NOMO-1 treated with DMSO at 0.1 percent for 48 hours (cell line): ENCODE data around the gene DYNLT1.
"Not testable (repeated sequence)": the region's sequence is repeated elsewhere in the genome, so short reads cannot be mapped to it uniquely, and the experiment has no call there.

Experiments
- DNase-seq: peaks from one replicate; lab custom pipeline; 2025; ENCODE audit not compliant: unreplicated experiment; lab: John Stamatoyannopoulos, UW

DYNLT1 gene

DNA sequence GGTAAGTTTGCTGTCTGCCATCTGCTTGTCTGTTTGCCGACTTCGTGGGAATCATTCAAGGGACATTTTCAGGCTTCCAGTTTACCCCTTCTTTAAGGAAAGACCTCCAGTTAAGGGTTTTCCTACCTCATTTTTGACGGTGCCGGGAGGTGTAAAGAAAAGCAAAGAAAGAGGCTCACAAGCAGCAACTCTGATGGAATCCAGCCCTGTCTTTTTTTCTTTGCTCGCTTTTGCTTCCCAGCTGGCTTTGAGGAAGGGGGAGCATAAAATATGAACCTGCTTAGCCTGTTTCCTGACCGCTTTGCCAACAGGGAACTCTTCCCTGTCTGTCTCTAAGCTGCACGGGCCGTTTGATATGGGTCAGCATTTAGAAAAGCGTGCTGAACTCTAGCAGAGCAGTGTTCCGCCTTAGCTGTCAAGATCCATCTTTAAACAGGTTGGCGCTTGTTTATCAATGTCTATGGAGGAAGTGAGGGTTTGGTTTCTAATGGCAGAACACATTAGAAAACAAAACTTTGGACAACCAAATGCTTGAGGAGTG, 19.2 kb upstream of the DYNLT1 start:
- no peak for DNase-seq

DNA sequence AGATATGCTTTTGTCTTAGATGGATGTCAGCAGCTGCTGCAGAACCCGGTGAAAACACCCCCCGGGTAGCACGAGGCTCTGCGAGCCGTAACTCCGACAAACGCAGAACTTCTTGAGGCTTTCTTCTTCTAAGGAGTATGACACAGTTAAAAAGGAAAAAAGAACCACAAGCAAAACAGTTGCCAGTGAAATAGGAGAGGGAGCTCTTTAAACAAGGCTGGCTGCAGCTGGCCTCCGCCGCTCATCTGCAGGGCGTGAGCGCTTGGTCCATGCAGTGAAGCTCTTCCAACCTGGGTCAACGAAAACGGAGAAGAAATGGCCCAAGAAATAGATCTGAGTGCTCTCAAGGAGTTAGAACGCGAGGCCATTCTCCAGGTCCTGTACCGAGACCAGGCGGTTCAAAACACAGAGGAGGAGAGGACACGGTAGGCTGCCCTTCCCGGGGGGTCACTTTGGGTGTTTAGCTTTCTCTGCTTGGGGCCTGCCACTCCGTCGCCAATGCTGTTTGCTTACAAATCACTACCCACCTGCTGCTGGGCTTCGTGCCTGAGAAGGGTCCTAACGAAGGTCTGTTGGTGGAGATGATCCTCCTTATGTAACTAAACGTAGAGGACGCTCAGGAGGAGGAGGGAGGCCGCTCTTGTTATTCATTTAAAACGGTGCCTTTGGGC, 18.5 kb upstream of the DYNLT1 start:
- DNase-seq, result no peak

DNA sequence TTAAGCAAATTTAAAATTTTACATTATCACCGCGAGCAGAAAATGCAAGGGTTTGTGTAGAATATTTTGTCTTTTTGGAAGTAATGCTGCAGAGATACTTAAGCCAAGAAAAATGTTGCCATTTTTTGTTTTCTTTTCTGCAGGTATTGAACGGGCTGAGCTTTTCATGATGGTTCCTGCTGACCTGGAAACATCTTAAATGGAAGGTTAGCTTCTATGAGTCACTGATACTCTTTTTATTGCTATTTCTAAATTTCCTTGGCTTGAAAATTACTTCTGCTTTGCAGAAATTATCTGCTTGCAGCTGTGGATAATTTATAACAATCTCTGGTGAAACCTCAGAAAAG, 18.0 kb upstream of the DYNLT1 start:
- DNase-seq, result peak; percentile 93

DNA sequence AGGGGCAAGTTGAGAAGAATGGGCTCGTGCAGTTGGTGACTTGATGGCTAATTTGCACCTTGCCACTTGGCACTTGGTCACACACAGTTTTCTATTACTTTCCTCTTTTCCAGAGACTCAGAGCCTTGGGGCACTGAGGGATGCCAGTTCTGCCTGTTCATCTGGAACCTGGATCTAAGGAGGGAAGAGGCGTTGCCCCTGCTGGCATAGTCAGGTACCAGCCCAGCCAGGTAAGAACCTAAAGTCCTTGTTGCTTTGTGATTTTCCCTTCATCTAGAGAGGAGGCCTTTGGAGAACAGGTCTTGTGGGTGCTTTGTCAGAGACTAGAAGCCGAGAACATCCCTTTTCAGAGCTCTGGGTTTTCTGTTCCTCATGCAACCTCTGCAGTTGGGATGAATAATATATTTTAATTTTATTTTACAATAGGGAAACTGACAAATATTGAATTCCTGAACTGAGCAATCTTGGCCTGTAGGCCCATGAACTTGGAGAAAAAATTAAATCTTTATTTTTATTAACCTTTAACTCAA, 16.7 kb upstream of the DYNLT1 start:
- DNase-seq, result no peak

DNA sequence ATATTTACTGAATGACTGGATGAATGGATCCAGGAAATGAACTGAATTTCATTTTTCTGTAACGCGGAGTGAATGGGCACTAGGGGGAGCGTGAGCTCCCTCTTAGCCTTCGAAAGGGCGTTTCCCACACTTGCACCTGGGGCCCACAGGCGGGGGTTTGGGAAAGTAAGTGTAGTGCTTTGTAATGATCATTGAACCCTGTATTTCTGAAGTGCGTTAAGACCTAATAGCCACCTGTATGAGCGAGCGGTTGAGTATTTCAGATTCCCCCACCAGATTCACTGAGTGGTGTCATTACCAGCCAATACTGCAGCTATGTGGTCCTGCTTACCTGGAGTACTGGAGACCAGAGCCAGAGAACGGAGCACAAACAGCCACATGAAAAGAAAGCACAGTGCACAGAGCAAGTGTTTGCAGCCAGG, 15.8 kb upstream of the DYNLT1 start:
- peak; percentile 38 for DNase-seq

DNA sequence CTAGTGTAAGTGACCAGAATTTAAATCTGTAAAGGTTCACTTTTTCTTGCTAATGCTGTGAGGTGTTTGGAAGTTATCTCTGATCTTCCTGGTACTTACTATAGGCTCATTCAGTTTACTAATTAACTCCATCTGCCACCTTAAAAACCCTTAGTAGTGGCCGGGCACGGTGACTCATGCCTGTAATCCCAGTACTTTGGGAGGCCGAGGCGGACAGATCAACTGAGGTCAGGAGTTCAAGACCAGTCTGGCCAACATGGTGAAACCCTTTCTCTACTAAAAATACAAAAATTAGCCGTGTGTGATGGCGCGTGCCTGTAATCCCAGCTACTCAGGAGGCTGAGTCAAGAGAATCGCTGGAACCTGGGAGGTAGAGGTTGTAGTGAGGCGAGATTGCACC, 12.4 kb upstream of the DYNLT1 start:
- not testable (repeated sequence) for DNase-seq

DNA sequence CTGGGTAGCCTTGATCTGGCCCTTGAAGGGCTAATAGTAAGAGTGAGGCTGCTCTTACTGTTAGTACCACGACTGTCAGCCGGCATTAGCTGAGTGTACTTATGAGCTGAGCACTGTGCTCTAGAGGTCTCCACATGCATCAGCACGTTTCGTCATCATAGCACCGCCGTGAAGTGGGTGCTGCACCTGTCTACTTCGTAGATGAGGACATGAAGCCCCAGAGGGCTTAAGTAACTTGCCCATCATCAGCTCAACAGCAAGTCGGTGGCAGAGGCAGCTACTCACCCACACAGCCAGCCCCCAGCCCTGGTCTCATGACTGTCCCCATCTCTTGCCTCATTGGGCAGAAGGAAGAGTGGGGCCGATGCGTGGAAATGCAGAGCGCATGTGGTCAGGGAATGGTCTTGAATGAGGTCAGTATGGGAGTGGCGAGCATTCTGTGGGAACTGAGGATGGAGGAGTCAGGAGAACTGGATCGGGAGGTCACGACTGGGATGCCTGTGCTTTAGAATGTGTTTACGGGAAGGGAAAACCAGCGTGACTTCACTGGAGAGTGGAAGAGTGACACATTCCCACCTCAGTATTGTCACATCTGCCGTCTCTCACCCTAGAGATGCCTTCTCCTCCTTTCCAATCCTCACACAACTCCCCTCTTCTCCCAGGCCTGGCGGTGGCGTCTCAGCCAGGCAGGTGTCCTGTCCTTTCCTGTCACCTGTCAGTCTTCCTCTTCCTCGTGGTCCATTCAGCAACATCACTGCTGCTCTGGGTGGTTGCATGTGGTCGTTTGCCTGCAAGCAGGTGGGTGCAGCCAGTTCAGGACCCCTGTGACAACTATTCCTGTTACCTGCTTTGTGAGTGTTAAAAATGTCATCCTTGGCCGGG, 11.3 kb upstream of the DYNLT1 start:
- no peak for DNase-seq

DNA sequence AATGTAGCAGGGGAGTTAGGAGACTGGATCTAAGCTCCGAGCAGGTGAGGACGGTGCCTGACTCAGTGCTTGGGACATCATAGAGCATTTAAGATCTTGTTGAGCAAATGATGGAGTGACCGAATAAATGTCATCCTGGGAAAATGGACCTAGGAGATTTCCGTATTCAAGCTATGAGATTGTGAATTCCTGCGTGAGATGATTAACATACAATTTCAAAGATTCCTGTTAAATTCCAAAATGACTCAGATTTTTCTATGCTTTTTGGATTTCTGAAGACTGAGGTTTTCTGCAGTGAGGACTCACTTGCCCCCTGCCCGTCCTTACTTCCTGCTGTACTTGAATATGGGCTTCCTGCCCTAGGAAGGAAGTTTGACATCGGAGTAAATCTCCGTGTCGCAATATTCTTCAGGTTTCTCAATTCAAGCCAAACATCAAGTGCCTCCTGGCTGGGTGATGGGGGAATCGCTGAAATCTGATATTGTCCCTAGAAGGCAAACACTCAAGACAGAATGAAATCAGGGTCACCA, 10.5 kb upstream of the DYNLT1 start:
- DNase-seq, result peak; percentile 81

DNA sequence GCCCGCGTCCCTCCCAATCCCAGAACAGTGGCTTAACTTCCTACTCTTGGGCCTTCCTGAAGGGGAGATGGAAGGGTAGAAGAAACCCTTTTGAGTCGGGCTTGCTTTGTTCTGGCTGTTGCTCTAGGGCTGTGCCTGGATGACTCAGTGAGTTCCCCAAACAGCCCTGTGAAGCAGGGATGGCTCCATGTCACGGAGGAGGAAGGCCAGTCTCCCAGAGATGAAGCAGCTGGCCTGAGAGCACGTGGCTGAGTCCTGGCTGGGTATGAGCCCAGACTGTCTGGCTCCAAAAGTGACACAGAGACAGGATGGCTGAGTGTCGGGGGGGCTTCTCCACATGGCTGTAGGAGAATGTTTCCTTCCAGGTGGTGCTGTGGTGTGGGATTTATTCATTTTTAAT, 10.0 kb upstream of the DYNLT1 start:
- no peak for DNase-seq

DNA sequence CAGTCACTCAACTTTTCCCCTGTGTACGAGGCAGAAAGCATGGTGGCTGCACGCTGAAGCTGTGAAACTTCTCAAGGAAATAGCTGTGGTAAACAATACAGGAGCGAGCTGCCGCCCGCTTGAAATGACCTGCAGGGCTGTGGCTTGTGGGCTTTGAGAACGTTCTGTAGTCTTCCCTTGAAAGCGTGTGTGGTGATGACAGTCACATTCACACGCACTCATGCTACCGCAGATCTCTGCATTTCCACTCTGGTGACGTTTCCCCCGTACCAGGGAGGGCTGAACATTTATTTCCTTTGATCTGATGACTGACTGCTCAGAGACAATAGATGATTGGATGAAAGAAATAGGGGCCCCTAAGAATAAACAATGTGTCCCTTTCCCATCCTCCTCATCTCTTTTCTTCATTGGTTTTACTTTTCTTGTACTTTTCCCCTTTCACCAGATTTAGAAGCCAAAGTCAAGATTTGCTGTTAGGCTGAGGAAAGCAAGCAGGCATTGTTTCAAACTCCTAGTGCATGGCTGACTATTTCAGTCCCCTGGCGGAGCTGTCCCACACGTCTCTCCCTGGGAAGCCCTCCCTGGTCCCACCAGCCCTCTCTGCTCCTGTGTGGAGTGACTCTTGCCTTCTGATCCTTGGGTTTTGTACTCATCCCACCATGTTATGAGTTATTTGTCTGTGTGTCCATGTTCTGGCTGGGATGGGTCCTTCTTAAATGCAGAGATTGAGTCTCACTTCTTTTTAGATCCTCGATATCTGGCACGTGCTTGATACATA, 9.2 kb upstream of the DYNLT1 start:
- DNase-seq, result peak; percentile 83

DNA sequence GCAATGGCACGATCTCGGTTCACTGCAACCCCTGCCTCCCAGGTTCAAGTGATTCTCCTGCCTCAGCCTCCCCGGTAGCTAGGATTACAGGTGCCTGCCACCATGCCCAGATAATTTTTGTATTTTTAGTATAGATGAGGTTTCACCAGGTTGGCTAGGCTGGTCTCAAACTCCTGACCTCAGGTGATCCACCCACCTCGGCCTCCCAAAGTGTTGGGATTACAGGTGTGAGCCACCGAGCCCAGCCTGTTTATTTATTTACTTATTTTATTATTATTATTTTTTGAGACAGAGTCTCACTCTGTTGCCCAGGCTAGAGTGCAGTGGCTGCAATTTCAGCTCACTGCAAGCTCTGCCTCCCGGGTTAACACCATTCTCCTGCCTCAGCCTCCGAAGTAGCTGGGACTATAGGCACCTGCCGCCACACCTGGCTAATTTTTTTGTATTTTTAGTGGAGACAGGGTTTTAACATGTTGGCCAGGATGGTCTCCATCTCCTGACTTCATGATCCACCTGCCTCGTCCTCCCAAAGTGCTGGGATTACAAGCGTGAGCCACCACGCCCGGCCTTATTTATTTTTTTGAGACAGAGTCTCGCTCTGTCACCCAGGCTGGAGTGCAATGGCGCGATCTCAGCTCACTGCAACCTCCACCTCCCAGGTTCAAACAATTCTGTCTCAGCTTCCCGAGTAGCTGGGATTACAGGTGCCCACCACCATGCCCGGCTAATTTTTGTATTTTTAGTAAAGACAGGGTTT, 7.6 kb upstream of the DYNLT1 start:
- DNase-seq, result not testable (repeated sequence)

DNA sequence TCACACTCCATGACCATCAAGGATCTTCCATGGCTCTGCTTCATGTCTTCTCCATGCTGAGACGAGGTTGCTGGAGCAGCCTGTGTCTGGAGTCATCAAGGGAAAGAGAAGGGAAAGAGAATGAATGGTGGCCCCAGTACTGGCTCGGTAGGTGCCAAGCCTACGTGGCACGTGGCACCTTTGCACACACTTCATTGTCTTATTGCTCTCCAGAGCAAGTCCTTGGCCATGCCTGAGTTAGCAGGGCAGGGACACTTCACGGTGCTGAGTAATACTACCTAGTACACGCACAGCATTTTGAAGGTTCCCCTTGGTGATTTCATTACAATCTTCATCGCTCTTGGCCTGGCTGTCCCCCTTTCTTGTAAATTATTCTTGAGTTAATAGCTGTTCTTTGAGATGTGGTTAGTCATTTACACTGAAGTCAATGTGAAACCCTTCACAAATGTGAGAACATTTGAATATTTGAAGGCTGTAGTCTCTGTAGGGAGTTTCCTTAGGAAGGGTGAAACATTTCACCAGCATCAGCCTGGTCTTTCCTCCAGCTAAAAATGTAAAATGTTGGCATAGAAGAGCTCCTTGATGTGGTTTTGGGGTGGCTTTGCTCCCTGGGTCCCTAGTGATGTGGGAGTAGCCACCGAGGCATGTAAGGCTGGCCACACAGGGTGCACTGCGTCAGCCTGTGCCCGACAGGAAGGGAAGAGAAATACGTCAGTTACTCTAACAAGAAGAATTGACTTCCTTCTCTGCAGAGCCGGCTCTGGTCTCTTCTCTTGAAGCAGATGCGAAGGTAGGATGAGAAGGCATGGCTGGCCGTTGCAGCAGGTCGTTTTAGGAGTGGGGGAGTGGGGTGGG, 5.0 kb upstream of the DYNLT1 start, which contains the start of gene SYTL3:
Gene SYTL3, plus strand, starts transcription at position 766 of the 855 bp plus-strand sequence. CDS start 13,215 bp downstream, outside the sequence.
- peak; percentile 53 for DNase-seq

DNA sequence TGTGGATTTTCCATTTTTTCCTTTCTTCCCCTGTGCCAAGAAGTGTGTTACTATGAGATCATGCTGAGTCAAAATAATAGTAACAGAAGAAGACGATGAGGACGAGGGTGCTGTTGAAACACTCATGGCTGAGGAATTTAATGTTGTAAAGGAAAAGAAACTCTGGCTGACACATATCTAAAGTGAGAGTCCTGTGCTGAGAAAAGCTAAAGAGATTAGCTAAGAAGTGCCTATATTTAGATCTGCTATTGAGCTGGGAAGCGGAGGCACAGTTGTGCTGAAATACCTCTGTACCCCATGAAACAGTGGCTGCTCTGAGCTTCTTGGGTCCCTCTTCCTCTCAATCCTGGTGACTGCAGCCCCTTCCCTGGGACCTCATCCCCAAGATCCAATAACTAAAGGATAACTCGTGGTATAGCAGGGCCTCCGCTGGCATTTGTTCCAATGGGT, 4.2 kb upstream of the DYNLT1 start:
- no peak for DNase-seq

DNA sequence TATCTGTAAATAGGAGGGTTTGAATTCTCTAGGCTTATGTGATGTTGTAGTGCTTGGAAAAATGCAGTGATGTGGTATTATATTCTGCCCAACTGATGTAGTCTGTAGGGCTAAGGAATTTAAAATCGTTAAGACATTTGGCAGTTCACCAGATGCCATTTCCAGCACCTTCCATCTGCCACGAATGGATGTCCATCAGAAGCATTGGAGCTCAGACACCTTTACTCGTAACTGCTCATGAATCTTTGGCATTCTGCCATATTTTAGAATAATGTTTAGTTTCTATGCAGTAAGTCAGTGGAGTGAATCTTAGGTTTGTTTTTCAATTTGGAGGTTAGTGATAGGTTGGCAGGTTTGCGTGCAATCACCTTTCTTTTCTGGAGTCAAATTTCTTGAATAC, 3.0 kb upstream of the DYNLT1 start:
- no peak for DNase-seq

DNA sequence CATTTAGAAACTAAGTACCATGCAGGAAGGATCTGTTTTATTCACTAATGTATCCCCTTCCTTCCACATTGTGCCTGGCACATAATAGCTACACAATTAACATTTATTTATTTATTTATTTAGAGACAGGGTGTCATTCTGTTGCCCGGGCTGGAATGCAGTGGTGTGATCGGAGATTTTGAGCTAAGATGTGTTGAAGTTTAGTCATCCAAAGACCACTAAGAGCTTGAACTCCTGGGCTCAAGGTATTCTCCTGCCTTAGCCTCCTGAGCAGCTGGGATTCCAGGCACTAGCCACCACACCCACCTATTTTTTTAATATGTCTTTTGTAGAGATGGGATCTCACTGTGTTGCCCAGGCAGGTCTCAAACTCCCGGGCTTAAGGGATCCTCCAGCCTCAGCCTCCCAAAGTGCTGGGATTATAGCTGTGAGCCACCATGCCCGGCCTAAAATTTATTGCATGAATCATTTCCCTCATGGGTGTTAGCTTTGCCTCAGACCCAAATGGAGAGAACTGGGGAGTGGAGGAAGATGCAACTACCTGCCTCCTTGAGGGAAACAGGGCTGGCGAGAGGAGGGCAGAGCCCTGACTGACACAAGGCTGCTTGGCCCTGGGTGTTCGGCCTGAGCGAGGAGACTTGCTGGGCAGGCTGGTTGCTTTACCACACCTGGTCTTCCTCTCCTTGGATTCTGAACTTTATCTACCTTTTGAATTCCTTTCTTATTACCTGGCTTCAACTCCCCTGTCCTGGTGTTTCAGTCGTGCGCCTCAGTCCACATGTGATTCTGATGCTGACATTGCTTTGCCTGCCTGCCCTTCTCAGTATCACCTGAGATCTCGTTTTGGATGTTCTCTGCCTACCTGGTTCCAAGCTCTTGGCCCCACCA, 1.7 kb upstream of the DYNLT1 start:
- no peak for DNase-seq

DNA sequence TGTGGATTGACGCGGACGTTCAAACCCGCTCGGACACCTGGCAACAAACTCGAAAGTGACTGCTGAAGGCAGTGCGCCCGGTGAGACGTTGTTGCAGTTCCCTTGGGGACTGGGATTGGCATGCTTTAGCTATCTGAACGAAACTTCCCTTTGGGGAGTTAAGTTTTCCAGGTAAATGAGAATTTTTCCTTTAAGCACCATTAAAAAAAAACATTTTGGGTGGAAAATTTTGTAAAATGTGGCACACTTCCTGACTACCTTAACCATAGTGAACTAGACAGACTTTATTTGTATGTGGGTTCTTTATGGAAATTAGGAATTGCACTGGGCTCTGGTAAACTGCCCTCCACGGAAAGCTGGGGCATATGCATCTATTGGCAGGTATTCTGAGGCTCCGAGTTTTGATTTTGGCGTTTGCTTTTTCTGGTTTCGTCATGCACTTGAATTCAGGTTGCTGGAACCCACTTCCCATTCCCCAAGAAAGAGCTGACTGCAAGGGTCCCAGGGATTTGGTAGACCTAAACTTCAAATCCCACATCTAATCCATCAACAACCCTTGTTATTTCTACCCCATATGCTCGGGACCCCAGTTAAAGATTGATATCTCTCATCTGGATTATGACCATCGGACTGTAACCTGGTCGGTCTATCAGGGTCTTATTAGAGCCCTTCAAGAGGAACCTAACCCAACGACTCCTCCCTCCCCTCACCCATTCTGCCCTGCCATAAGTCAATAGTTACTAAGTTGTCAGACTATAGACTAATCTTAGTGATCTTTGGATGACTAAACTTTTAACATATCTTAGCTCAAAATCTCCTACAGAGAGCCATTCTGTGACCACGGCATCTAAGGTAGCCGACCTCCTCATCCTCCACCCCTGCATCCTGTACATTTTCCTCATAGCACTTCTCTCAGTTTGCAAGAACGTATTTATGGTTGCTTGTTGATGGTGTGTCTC, 800 bp upstream of the DYNLT1 start:
- no peak for DNase-seq

DNA sequence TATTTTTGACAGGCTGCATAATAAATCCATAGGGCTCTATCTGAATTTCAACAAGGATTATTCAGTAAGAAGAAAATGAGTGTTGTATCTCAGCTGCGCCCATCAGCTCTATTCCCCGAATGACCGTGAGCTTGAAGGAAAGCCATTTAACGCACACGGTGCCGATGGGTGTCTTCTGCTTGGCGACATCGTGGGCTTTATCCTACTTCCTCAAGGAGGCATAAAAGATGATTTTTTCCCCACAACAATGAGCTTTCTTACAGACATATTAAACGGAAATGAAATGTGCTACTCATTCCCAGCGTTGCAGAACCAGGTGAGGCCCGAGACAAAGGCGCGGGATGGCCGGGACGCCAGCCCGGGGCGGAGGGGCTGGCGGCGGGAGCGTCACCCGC, 710 bp downstream of the DYNLT1 start:
- no peak for DNase-seq
